Neuronal stem cell (in vitro differentiated cells): Measurements from ENCODE around the gene GMDS.

Experiments used
- DNase-seq: peaks from one replicate; pipeline ENCODE4 v3.0.0-alpha.2; 2013; ENCODE audit warnings: low spot score
- H2AFZ ChIP-seq: one replicate; pipeline ENCODE4 v1.6.1; 2013; ENCODE audit warnings: mild to moderate bottlenecking, low read length, inconsistent platforms
- H2AK5ac ChIP-seq: 2 replicates; pipeline ENCODE4 v1.6.1; 2013; ENCODE audit warnings: low read depth, mild to moderate bottlenecking, inconsistent platforms, low read length, moderate library complexity, mixed read lengths
- H2BK120ac ChIP-seq: 2 replicates; pipeline ENCODE4 v1.6.1; 2013; ENCODE audit warnings: low read depth, mild to moderate bottlenecking, inconsistent platforms, low read length, moderate library complexity, mixed read lengths
- H2BK12ac ChIP-seq: one replicate; pipeline ENCODE4 v1.6.1; 2013; ENCODE audit warnings: low read length, inconsistent platforms
- H2BK15ac ChIP-seq: 2 replicates; pipeline ENCODE4 v1.6.1; 2013; ENCODE audit warnings: mild to moderate bottlenecking, low read length, inconsistent platforms, mixed read lengths
- H2BK5ac ChIP-seq: one replicate; pipeline ENCODE4 v1.6.1; 2013; ENCODE audit warnings: inconsistent platforms, mild to moderate bottlenecking, low read length, moderate library complexity
- H3K14ac ChIP-seq: one replicate; pipeline ENCODE4 v1.6.1; 2013; ENCODE audit warnings: low read length, inconsistent platforms
- H3K18ac ChIP-seq: 2 replicates; pipeline ENCODE4 v1.6.1; 2013; ENCODE audit warnings: low read length, inconsistent platforms
- H3K23ac ChIP-seq: 2 replicates; pipeline ENCODE4 v1.6.1; 2013; ENCODE audit warnings: low read depth, mild to moderate bottlenecking, mixed read lengths, low read length, inconsistent platforms; ENCODE audit not compliant: poor library complexity
- H3K27ac ChIP-seq: replicated peaks from 3 replicates; pipeline ENCODE4 v1.5.1; 2013; ENCODE audit warnings: low read length, inconsistent platforms
- H3K27me3 ChIP-seq, 3 experiments: 2 replicates each; pipeline ENCODE4 v1.6.1; 2013; ENCODE audit warnings: low read length in 3 of 3, mild to moderate bottlenecking in 2 of 3, inconsistent platforms in 1 of 3, low read depth in 1 of 3, mixed read lengths in 1 of 3, moderate library complexity in 1 of 3; ENCODE audit not compliant: control insufficient read depth in 3 of 3, insufficient read depth in 3 of 3
- H3K36me3 ChIP-seq, 2 donors: replicated peaks in 1 of 2; 2 replicates each; pipeline ENCODE4 v1.6.1; 2013; ENCODE audit warnings: low read length in 2 of 2; ENCODE audit not compliant: control insufficient read depth in 2 of 2, insufficient read depth in 2 of 2
- H3K4ac ChIP-seq: 2 replicates; pipeline ENCODE4 v1.6.1; 2013; ENCODE audit warnings: inconsistent platforms, mild to moderate bottlenecking, low read length, moderate library complexity
- H3K4me1 ChIP-seq, 2 donors: 1 replicate in 1 of 2; 2 replicates in 1 of 2; pipeline ENCODE4 v1.6.1; 2013; ENCODE audit warnings: low read length in 2 of 2, low read depth in 1 of 2; ENCODE audit not compliant: control insufficient read depth in 2 of 2, insufficient read depth in 1 of 2
- H3K4me2 ChIP-seq: one replicate; pipeline ENCODE4 v1.6.1; 2013; ENCODE audit warnings: mild to moderate bottlenecking, low read length, inconsistent platforms; ENCODE audit not compliant: insufficient read depth, poor library complexity, severe bottlenecking
- H3K4me3 ChIP-seq, 2 donors: 2 replicates each; pipeline ENCODE4 v1.5.1; 2013; ENCODE audit warnings: low read length in 2 of 2, mild to moderate bottlenecking in 2 of 2, inconsistent platforms in 1 of 2, moderate library complexity in 1 of 2
- H3K79me1 ChIP-seq: one replicate; pipeline ENCODE4 v1.6.1; 2013; ENCODE audit warnings: low read depth, mild to moderate bottlenecking, inconsistent platforms, low read length, moderate library complexity
- H3K9ac ChIP-seq: one replicate; pipeline ENCODE4 v1.6.1; 2013; ENCODE audit warnings: mild to moderate bottlenecking, low read depth, low read length, inconsistent platforms; ENCODE audit not compliant: poor library complexity
- H3K9me3 ChIP-seq, 2 donors: replicated peaks in 1 of 2; 2 replicates each; pipeline versions ENCODE3 to v1.6.1; 2013; ENCODE audit warnings: low read length in 2 of 2, mild to moderate bottlenecking in 2 of 2, inconsistent platforms in 1 of 2, low read depth in 1 of 2, mixed read lengths in 1 of 2, moderate library complexity in 1 of 2; ENCODE audit not compliant: control insufficient read depth in 2 of 2, insufficient read depth in 1 of 2
- H4K8ac ChIP-seq: one replicate; pipeline ENCODE4 v1.6.1; 2013; ENCODE audit warnings: low read depth, mild to moderate bottlenecking, inconsistent platforms, low read length, moderate library complexity
- H4K91ac ChIP-seq: one replicate; pipeline ENCODE4 v1.6.1; 2013; ENCODE audit warnings: low read length, low read depth, mild to moderate bottlenecking, inconsistent platforms; ENCODE audit not compliant: poor library complexity
- WGBS, 2 donors: extraction: QIAGEN DNeasy Blood & Tissue Kit; methylation state at CpG; one replicate each; pipeline ENCODE4 v1.1.7; 2013; ENCODE audit warnings: missing lambda C conversion rate in 2 of 2, mixed read lengths in 1 of 2; ENCODE audit not compliant: insufficient read length in 2 of 2, insufficient replicate concordance in 1 of 2; ENCODE audit errors: extremely low coverage in 2 of 2; 5-methylcytosine and 5-hydroxymethylcytosine counted together

GMDS gene

GRCh38 chr6:1762203-1762602 lies 483.2 kb downstream of the GMDS start:
- no peak overlapping the region for H3K27ac ChIP-seq
- H3K23ac ChIP-seq = no peak overlapping the region
- H2BK15ac ChIP-seq = no peak overlapping the region
- H3K27me3 ChIP-seq = no peaks in the 10 kb centered on the region
- no peak overlapping the region for H2AK5ac ChIP-seq
- H2BK12ac ChIP-seq = no peak overlapping the region
- H3K4me2 ChIP-seq = no peak overlapping the region
- no peak overlapping the region for H4K91ac ChIP-seq
- H3K9ac ChIP-seq = no peak overlapping the region
- no peak overlapping the region for H3K14ac ChIP-seq
- H3K4ac ChIP-seq = no peak overlapping the region
- H2AFZ ChIP-seq = no peak overlapping the region
- no CpG with 5 or more reads among the region's 9 CpGs for WGBS, 2 donors
- no peak overlapping the region for H2BK120ac ChIP-seq
- H3K18ac ChIP-seq = no peak overlapping the region
- no peaks in the 10 kb centered on the region for H3K79me1 ChIP-seq
- no peak overlapping the region for H3K4me3 ChIP-seq
- no peak for DNase-seq
- no peaks in the 10 kb centered on the region for H3K9me3 ChIP-seq
- no peaks in the 10 kb centered on the region for H3K36me3 ChIP-seq
- H2BK5ac ChIP-seq = no peak overlapping the region
- no peak overlapping the region for H4K8ac ChIP-seq
- peaks cover 0 to 4% of the 10 kb centered on the region in 2 donors for H3K4me1 ChIP-seq

GRCh38 chr6:1761477-1761877 lies 483.9 kb downstream of the GMDS start:
- Histone ChIP-seq H3K4ac (no peak overlapping the region), H3K4me1 (peaks cover 0 to 4% of the 10 kb centered on the region in 2 donors), H4K8ac (no peak overlapping the region), H3K4me3 (no peak overlapping the region), H3K14ac (no peak overlapping the region), H2BK5ac (no peak overlapping the region), H2BK12ac (no peak overlapping the region), H3K23ac (no peak overlapping the region), H3K79me1 (no peaks in the 10 kb centered on the region), H4K91ac (no peak overlapping the region), H3K27ac (no peak overlapping the region), H3K27me3 (no peaks in the 10 kb centered on the region), H3K4me2 (no peak overlapping the region), H3K9ac (no peak overlapping the region), H2AFZ (no peak overlapping the region), H2BK15ac (no peak overlapping the region), H2AK5ac (no peak overlapping the region), H3K9me3 (no peaks in the 10 kb centered on the region), H3K36me3 (no peaks in the 10 kb centered on the region), H2BK120ac (no peak overlapping the region), H3K18ac (no peak overlapping the region)
- DNase-seq = no peak
- no CpG with 5 or more reads among the region's 4 CpGs for WGBS, 2 donors

- H3K9ac ChIP-seq = no peak overlapping the region
- no peak overlapping the region for H2AFZ ChIP-seq
- no peak overlapping the region for H2BK5ac ChIP-seq
- H3K4ac ChIP-seq = no peak overlapping the region
- H4K91ac ChIP-seq = no peak overlapping the region
- H3K18ac ChIP-seq = no peak overlapping the region
- H3K23ac ChIP-seq = no peak overlapping the region
- H3K4me1 ChIP-seq = peaks cover 0 to 4% of the 10 kb centered on the region in 2 donors
- no peak overlapping the region for H3K4me3 ChIP-seq
- no peak for DNase-seq
- no peaks in the 10 kb centered on the region for H3K36me3 ChIP-seq
- no peak overlapping the region for H2BK15ac ChIP-seq
- no peak overlapping the region for H4K8ac ChIP-seq
- H2AK5ac ChIP-seq = no peak overlapping the region
- H3K27ac ChIP-seq = no peak overlapping the region
- WGBS, 2 donors = no CpG with 5 or more reads among the region's 2 CpGs
- no peaks in the 10 kb centered on the region for H3K79me1 ChIP-seq
- no peak overlapping the region for H2BK120ac ChIP-seq
- no peak overlapping the region for H3K4me2 ChIP-seq
- H3K9me3 ChIP-seq = no peaks in the 10 kb centered on the region
- no peaks in the 10 kb centered on the region for H3K27me3 ChIP-seq
- no peak overlapping the region for H2BK12ac ChIP-seq
- H3K14ac ChIP-seq = no peak overlapping the region
Observed at GRCh38 chr6:1760876-1761275, 484.5 kb downstream of the GMDS start.

GRCh38 chr6:1759870-1760269 lies 485.5 kb downstream of the GMDS start:
- H3K23ac ChIP-seq = no peak overlapping the region
- H3K4me2 ChIP-seq = no peak overlapping the region
- H2AK5ac ChIP-seq = no peak overlapping the region
- no peak overlapping the region for H3K4ac ChIP-seq
- no peaks in the 10 kb centered on the region for H3K9me3 ChIP-seq
- H2BK5ac ChIP-seq = no peak overlapping the region
- H4K8ac ChIP-seq = no peak overlapping the region
- no peak overlapping the region for H2BK12ac ChIP-seq
- no peaks in the 10 kb centered on the region for H3K79me1 ChIP-seq
- peaks cover 0 to 4% of the 10 kb centered on the region in 2 donors for H3K4me1 ChIP-seq
- no peak overlapping the region for H3K9ac ChIP-seq
- H2BK120ac ChIP-seq = no peak overlapping the region
- no peaks in the 10 kb centered on the region for H3K36me3 ChIP-seq
- H3K4me3 ChIP-seq = no peak overlapping the region
- no CpG with 5 or more reads among the region's 8 CpGs for WGBS, 2 donors
- no peak overlapping the region for H3K27ac ChIP-seq
- H2AFZ ChIP-seq = no peak overlapping the region
- no peaks in the 10 kb centered on the region for H3K27me3 ChIP-seq
- no peak overlapping the region for H2BK15ac ChIP-seq
- no peak for DNase-seq
- no peak overlapping the region for H4K91ac ChIP-seq
- no peak overlapping the region for H3K18ac ChIP-seq
- no peak overlapping the region for H3K14ac ChIP-seq
